GM19468 (cell line): ENCODE data around the gene SLC25A23.
"Not testable (repeated sequence)": the region's sequence is repeated elsewhere in the genome, so short reads cannot be mapped to it uniquely, and the experiment has no call there.

Experiments
- ATAC-seq: cut with Tn5 transposase; IDR thresholded peaks from one replicate; pipeline ENCODE4 v1.9.1; 2021; ENCODE audit warnings: mild to moderate bottlenecking, moderate library complexity, moderate number of reproducible peaks; ENCODE audit not compliant: unreplicated experiment; ENCODE audit errors: extremely low read depth

SLC25A23 gene

GRCh38 chr19:6409346-6409745 is 50.2 kb downstream of the SLC25A23 start:
- no peak for ATAC-seq

GRCh38 chr19:6406401-6406800 is 53.2 kb downstream of the SLC25A23 start:
- no peak for ATAC-seq

GRCh38 chr19:6402837-6403608 is 56.6 kb downstream of the SLC25A23 start:
- ATAC-seq: no peak

- ATAC-seq: no peak
Observed at GRCh38 chr19:6402058-6402457, 57.5 kb downstream of the SLC25A23 start.

- not testable (repeated sequence) for ATAC-seq
Observed at GRCh38 chr19:6400062-6400944, 59.3 kb downstream of the SLC25A23 start.

- ATAC-seq: no peak
Observed at GRCh38 chr19:6396305-6396704, 63.3 kb downstream of the SLC25A23 start.

GRCh38 chr19:6394831-6395230 is 64.8 kb downstream of the SLC25A23 start:
- ATAC-seq: no peak

GRCh38 chr19:6393983-6394412 is 65.6 kb downstream of the SLC25A23 start:
- no peak for ATAC-seq

- peak; percentile 64 for ATAC-seq
Observed at GRCh38 chr19:6393074-6393982, 66.3 kb downstream of the SLC25A23 start, which contains the start of gene GTF2F1. GTF2F1 (minus strand) TSS chr19:6393164; CDS start chr19:6392995, 169 bp downstream.

GRCh38 chr19:6392221-6393073 is 67.1 kb downstream of the SLC25A23 start:
- no peak for ATAC-seq
